Activated B cell treated with CpG ODN at 0.5 μM for 24 hours (primary cell): ENCODE data around the gene HERC3. TPM values are rescaled to one million over a fixed set of nuclear protein-coding genes. Genes with fewer than 3 reads are reported as not detected.

Source experiments
- ATAC-seq: fragments of 200-7000 bp; cut with Tn5 transposase; one replicate; pipeline ENCODE4 v1.10.0; 2021; ENCODE audit warnings: low read depth, mild to moderate bottlenecking, moderate library complexity
- CTCF ChIA-PET: fragments of 350-600 bp; sonication (Branson Sonifier 250); formaldehyde crosslinking; loops from one replicate; lab custom pipeline; 2021; ENCODE audit warnings: antibody characterized with exemption; lab: Charles Lee
- POLR2A ChIA-PET: fragments of 350-600 bp; sonication (Branson Sonifier 250); formaldehyde crosslinking; loops from one replicate; lab custom pipeline; 2021; ENCODE audit warnings: antibody characterized with exemption; lab: Charles Lee
- DNase-seq: peaks from one replicate; pipeline ENCODE4 v3.0.0; 2022
- H3K27ac Mint-ChIP-seq: one replicate; pipeline ENCODE4 v1.8.0; 2020; ENCODE audit warnings: mixed read lengths
- H3K27me3 Mint-ChIP-seq: one replicate; pipeline ENCODE4 v1.8.0; 2021; ENCODE audit warnings: mixed read lengths
- H3K36me3 Mint-ChIP-seq: one replicate; pipeline ENCODE4 v1.8.0; 2021; ENCODE audit warnings: low read depth, mixed read lengths
- H3K4me1 Mint-ChIP-seq: one replicate; pipeline ENCODE4 v1.8.0; 2021; ENCODE audit warnings: mixed read lengths
- H3K4me3 Mint-ChIP-seq: one replicate; pipeline ENCODE4 v1.8.0; 2020; ENCODE audit warnings: mild to moderate bottlenecking, mixed read lengths
- H3K9me3 Mint-ChIP-seq: one replicate; pipeline ENCODE4 v1.8.0; 2020; ENCODE audit warnings: mixed read lengths
- CTCF ChIP-seq: fragments of 200-600 bp; IDR thresholded peaks from one replicate; pipeline ENCODE4 v1.8.0; 2022; ENCODE audit warnings: antibody characterized with exemption, mild to moderate bottlenecking
- intact Hi-C: fragments of 100-400 bp; cut with micrococcal nuclease; formaldehyde crosslinking; loops from one replicate; pipeline ENCODE4 v1.15.1; 2024
- total RNA-seq: library from RNA; stranded (reverse); gene quantifications from 2 replicates; pipeline ENCODE4 v1.2.3, GENCODE V29; 2022

Gene HERC3
- total RNA-seq, 1 donor from 2014 or later: 27.5 TPM

- CTCF ChIA-PET: no interaction called here
- intact Hi-C loops: no loop called here
- ATAC-seq (no peak), DNase-seq (no peak)
- TF ChIP-seq CTCF: no peak
- no peaks in the 10 kb centered on the region for H3K27me3 Mint-ChIP-seq
- H3K36me3 Mint-ChIP-seq: no peaks in the 10 kb centered on the region
- POLR2A ChIA-PET: no interaction called here
- H3K27ac Mint-ChIP-seq: no peak overlapping the region
- no peak overlapping the region for H3K4me3 Mint-ChIP-seq
- H3K4me1 Mint-ChIP-seq: no peaks in the 10 kb centered on the region
- no peaks in the 10 kb centered on the region for H3K9me3 Mint-ChIP-seq
These were observed 152.9 kb downstream of the HERC3 start for GRCh38 chr4:88745175-88745574.

GRCh38 chr4:88745581-88746163 is 153.4 kb downstream of the HERC3 start:
- TF ChIP-seq CTCF: no peak
- CTCF ChIA-PET: no interaction called here
- Mint-ChIP-seq H3K36me3 (no peaks in the 10 kb centered on the region), H3K4me1 (no peaks in the 10 kb centered on the region), H3K27me3 (no peaks in the 10 kb centered on the region), H3K9me3 (no peaks in the 10 kb centered on the region), H3K27ac (no peak overlapping the region), H3K4me3 (no peak overlapping the region)
- intact Hi-C loops: no loop called here
- POLR2A ChIA-PET: no interaction called here
- DNase-seq: no peak
- no peak for ATAC-seq

GRCh38 chr4:88746206-88746605 is 153.9 kb downstream of the HERC3 start:
- Mint-ChIP-seq H3K9me3 (no peaks in the 10 kb centered on the region), H3K27ac (no peak overlapping the region), H3K4me1 (no peaks in the 10 kb centered on the region), H3K4me3 (no peak overlapping the region), H3K36me3 (no peaks in the 10 kb centered on the region), H3K27me3 (no peaks in the 10 kb centered on the region)
- DNase-seq (no peak), ATAC-seq (no peak)
- CTCF ChIA-PET: no interaction called here
- intact Hi-C loops: no loop called here
- no peak for TF ChIP-seq CTCF
- POLR2A ChIA-PET: no interaction called here

GRCh38 chr4:88747351-88747750 is 155.1 kb downstream of the HERC3 start:
- Mint-ChIP-seq H3K36me3 (no peaks in the 10 kb centered on the region), H3K4me3 (no peak overlapping the region), H3K27me3 (no peaks in the 10 kb centered on the region), H3K4me1 (no peaks in the 10 kb centered on the region), H3K9me3 (no peaks in the 10 kb centered on the region), H3K27ac (no peak overlapping the region)
- TF ChIP-seq CTCF: no peak
- ATAC-seq: no peak
- ChIA-PET POLR2A (no interaction called here), CTCF (no interaction called here)
- intact Hi-C loops: no loop called here
- no peak for DNase-seq

- TF ChIP-seq CTCF: no peak
- Mint-ChIP-seq H3K27me3 (no peaks in the 10 kb centered on the region), H3K4me3 (no peak overlapping the region), H3K4me1 (no peaks in the 10 kb centered on the region), H3K27ac (no peak overlapping the region), H3K36me3 (no peaks in the 10 kb centered on the region), H3K9me3 (no peaks in the 10 kb centered on the region)
- POLR2A ChIA-PET: no interaction called here
- no peak for ATAC-seq
- no peak for DNase-seq
- CTCF ChIA-PET: no interaction called here
- intact Hi-C loops: no loop called here
These were observed 158.1 kb downstream of the HERC3 start for GRCh38 chr4:88750369-88750768.
